GM18505 (cell line): Measurements from ENCODE around the gene SPEM3.
"Not testable (repeated sequence)": the region's sequence is repeated elsewhere in the genome, so short reads cannot be mapped to it uniquely, and the experiment has no call there.

Experiments
- ATAC-seq: cut with Tn5 transposase; IDR thresholded peaks from one replicate; pipeline ENCODE4 v1.9.1; 2021; ENCODE audit not compliant: unreplicated experiment
- POLR2A ChIP-seq: IDR thresholded peaks from 4 replicates; pipeline ENCODE4 v1.6.1; 2011; ENCODE audit warnings: borderline replicate concordance; ENCODE audit not compliant: insufficient read depth, insufficient read length; ENCODE audit errors: extremely low read depth

Gene SPEM3

DNA sequence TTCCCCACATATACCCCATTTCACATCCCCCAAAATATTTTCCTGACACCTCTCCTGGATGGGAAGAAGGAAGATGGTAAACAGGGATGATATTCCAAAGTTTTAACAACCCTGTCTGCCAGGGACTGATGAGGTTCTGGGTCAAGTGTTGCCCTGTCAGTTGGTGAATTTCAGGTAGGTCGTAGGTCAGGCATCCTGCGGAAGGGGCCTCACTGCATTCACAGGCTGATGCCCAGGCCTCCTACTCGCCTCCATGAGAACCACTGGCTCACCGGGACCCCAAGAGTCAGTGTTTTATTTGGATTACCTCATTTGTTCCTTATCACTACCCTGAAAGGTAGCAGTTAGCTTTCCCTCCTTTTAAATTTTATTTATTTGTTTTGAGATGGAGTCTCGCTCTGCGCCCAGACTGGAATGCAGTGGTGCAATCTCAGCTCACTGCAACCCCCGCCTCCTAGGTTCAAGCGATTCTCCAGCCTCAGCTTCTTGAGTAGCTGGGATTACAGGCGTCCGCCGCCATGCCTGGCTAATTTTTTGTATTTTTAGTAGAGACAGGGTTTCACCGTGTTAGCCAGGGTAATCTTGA is 40.2 kb downstream of the SPEM3 start:
- no peak for TF ChIP-seq POLR2A
- ATAC-seq = no peak

DNA sequence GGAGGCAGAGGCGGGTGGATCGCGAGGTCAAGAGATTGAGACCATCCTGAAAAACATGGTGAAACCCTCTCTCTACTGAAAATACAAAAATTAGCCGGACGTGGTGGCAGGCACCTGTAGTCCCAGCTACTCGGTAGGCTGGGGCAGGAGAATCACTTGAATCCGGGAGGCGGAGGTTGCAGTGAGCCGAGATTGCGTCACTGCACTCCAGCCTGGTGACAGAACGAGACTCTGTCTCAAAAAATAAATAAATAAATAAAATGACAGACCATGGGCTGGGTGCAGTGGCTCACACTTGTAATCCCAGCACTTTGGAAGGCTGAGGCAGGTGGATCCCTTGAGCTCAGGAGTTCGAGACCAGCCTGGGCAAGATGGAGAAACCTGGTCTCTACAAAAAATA is 41.2 kb downstream of the SPEM3 start:
- not testable (repeated sequence) for ATAC-seq

DNA sequence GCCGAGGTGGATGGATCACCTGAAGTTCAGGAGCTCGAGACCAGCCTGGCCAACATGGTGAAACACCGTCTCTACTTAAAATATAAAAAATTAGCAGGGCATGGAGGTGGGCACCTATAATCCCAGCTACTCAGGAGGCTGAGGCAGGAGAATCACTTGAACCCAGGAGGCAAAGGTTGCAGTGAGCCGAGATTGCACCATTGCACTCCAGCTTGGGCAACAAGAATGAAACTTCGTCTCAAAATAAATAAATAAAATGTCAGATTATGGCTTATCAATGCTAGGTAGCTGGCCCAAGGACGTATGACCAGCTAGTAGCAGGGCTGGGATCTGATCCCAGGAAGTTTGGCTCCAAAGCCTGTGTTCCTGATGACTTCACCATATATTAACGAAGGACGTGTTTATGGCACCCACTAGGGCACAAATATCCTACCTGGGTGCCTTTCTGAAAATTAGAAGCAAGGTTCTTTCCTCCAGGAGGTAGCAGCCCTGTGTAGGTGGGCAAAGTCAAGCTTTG is 41.9 kb downstream of the SPEM3 start:
- not testable (repeated sequence) for ATAC-seq

DNA sequence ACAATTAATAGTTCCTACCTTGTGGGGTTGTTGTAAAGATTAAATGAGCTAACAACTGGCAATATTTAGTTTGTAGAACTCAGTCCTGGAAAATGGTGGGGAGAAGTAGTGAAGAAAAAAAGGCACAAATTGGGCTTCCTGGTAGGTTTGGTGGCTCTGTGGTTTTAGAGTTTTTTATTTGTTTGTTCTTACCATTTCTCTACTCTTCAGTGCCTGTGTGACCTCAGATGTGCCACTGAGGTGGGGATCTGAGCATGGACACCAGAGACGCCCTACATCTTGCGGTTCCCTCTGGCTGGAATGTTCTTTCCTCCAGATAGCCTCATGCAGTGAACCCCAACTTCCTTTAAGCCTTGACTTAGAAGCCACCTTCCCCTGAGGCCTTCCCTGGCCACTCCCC is 43.1 kb downstream of the SPEM3 start:
- ATAC-seq = no peak
- TF ChIP-seq POLR2A = no peak

DNA sequence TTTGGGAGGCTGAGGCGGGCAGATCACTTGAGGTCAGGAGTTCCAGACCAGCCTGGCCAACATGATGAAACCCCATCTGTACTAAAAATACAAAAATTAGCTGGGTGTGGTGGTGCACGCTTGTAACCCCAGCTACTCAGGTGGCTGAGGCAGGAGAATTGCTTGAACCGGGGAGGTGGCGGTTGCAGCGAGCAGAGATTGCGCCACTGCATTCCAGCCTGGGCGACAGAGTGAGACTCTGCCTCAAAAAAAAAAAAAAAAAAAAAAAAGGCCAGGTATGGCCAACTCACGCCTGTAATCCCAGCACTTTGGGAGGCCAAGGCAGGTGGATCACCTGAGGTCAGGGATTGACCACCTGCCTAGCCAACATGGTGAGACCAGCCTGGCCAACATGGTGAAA is 46.1 kb downstream of the SPEM3 start:
- ATAC-seq = not testable (repeated sequence)

DNA sequence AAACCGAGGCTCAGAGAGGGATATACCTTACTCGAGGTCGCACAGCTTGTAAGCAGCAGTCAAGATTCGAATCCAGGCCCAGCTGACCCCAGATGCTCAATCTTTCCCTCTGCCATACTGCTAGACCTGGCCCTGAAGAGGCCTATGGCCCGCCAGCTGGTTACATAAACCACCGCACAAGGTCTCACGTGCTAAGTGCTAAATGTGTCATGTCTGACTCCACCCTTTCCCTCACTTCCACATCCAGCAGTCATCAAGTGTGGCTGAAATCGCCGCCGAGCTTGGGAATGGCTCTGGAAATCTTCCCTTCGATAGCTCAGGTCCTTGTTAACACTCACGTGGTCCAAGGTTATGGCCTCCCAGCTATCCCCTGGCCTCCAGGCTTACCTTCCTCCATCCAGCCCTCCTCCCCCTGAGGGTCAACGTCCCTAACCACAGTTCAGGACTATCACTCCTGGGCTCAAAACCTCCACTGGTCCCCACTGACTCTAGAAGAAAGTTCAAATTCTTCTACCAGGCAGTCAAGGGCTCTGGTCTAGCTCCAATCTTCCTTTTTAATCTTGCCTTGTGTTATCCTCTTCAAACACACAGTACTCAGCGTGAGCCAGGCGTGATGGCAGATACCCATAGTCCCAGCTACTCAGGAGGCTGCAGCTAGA is 47.2 kb downstream of the SPEM3 start:
- ATAC-seq = no peak
- no peak for TF ChIP-seq POLR2A

DNA sequence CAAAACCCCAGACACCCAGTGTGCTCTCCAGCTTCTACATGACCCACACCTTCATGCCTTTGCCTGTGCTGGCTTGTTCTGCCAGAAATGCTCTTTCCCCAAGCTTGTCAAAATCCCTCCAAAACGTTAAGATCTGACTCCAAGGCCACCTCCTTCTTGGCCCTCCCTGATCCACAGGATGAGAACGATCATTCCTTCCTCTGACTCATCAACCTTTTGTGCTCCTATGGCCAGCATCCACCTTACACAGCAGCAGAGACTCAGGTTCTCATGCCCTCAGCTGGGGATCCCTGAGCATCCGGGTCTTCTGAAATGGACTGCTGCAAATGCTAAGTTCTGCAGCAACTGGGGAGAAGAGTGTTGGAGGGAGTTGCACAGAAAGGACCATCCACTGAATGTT is 47.8 kb downstream of the SPEM3 start:
- no peak for ATAC-seq

DNA sequence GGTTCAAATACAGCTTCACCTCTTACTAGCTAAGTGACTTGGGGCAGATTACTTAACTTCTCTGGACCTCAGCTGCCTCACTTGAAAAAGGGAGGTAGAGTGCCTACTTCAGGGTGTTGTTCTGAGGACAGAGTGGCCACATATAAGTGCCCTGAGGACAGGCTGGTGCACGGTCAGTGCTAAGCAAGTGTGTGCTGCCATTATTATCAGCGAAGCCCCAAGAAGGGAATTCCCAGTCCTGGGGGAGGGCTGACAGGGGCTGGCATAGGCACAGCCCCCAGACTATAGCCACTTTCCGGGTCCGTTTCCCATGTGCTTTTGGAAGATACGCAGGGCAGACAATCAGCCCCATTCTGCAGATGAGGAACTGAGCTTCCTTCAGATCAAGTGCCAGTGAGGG is 48.3 kb downstream of the SPEM3 start:
- ATAC-seq = no peak

More for the DNA sequence above, 47.8 kb downstream of the SPEM3 start:
- no peak for TF ChIP-seq POLR2A

DNA sequence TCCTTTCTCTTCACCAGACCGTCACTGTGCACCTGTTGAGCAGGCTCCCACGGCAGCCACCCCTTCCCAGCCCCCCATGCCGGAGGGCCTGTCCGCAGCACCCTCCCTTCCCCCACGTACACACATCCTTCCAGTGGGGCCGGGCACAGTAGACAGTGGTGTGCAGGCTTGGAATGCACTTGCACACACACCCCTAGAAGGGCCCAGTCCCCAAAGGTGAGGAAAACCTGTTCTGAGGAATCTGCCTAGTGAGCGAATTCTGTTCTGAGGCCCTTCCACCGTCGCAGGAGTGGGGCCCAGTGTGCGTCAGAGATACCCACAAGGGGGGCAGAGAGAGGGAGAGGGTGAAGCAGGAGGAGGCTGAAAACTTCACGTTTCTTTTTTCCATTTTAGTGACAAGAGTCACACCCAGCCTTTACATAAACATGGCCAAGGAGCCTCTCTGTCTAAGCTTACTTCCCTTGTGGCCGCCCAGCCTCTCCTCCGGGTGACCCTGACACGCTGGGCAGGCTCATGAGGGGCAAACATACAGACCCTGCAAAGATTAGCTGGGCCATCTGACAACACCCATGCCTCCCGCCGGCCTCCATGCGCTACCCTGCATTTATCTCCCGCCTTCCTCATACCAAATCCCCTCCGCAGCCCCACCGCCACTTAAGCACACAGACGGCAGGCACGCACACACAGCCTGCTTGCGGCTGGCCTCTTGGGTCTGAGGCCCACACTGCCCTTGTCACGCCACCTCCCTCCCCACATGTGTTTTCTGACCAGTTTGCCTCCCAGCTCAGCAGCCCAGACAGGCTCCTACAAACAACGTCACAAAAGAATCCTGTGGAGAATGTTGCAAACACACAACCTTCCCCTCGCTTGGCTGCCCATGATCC is 49.0 kb downstream of the SPEM3 start:
- no peak for ATAC-seq
- no peak for TF ChIP-seq POLR2A

More for the DNA sequence above, 48.3 kb downstream of the SPEM3 start:
- TF ChIP-seq POLR2A = no peak

DNA sequence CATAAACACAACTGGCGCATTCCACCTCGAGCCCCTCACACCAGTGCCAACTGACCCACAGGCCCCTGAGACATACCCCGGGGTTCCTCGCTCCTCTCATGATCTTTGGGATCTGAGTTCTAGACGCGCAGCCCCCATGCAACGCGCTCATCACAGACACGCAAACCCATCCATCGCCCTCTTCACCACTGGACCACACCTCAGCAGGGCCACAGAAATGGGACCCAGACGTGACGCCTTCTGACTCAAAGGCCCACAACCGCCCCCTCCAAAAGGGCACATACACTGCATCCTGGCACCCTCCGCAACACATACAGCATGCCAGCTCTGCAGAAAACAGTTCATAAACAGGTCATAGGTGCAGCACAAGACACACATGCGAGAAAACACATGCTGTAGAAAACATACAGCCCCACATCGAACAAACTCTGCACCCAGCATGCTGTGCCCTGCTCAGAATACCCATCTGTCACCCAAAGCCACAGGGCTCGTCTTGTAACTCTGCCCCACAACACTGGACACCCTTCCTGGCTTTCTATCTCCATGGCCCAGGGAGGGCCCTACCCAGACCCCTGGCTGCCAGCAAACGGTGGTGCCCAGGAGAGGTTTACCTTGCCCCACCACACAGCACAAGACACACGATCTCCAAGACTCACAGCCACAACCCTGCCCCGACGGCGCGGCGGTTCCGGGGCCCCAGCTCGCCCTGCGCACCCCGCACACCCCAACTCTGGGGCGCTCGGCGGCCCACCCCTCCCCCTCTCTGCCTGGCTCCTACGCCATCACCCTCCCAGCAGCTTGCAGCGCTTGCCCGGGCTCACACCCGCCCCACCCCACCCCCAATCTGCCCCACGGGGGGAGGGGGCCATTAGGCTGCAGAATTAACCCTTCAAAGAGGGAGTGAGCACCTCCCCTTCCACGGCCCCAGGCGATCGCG is 49.9 kb downstream of the SPEM3 start:
- ATAC-seq = no peak

DNA sequence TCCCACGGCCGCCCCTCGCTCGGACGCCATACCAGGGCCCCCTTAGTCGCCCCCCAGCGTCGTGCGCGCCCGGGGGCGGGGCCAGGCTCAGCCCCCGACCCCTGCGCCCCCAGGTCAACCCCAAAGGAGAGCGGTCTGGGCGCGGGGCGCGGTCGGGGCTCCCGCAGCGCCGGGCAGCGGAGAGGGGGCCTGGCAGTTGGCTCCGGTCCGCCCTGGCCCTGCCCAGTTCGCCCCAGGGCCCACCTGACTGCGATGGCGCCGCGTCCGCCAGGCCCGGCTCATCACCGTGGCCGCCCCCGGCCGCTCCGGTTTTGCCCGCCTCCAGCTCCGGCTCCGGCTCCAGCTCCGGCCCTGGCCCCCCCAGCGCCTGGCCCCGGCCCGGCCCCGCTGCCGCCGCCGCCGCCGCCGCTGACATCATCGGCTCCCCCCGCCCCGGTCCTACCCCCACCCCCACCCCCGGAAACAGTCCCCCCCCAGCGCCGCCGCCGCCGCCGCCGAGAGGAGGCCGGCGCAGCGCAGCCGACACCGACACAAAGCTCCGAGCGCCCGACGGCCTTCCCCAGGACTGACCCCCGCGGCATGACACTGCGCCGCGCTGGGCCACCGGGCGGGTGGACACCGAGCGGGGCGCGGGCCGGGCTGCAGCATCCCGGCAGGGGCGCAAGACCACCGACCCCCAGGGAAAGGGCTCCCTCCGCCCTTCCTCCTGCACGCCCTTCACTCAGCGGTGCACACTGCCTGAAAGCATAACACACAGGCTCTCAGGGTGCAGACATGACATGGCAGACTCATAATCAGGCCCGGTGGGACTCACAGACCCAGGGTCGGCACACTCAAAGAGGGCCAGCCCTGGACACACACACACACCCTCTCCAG is 50.8 kb downstream of the SPEM3 start, which contains the start of gene ZBTB4:
TSS of gene ZBTB4 (minus strand) at position 419 of the 876 bp plus-strand sequence. CDS start 12,830 bp downstream, outside the sequence.
- peak; percentile 49 for TF ChIP-seq POLR2A
- no peak for ATAC-seq

More for the DNA sequence above, 49.9 kb downstream of the SPEM3 start:
- TF ChIP-seq POLR2A = no peak

DNA sequence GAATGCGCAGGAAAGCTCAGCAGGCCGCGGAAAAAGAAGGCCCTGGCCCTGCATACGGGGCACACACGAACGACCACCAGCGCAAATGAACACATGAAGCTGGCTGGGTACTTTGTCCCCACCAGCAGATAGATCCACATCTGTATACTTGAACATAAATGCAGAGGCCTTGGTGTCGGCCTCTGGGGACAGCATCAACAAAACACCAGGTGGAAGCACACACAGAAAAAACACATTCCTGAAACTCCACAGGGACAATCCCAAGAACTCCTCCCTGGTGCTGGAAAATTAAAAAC is 51.4 kb downstream of the SPEM3 start:
- ATAC-seq = no peak
- no peak for TF ChIP-seq POLR2A

DNA sequence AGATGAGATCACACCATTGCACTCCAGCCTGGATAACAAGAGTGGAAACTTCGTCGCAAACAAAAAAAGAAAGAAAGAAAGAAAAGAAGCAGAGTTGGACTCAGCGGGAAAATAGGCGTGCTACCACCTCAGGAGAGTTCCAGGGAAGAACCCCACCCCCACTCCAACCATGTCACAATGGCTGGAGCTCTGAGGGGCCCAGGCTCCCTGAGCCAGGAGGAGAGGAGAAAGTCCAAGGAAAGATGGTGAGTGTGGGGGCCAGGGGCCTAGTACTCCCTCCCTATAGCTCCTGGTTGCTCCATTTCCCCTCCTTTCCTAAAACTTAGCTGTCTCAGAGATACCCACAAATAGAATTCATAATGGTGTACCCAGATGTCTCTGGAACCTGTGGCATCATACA is 52.6 kb downstream of the SPEM3 start, which contains the start of gene SLC35G6:
TSS of gene SLC35G6 (plus strand) at position 172 of the 400 bp plus-strand sequence. CDS start at position 243, 71 bp downstream.
- ATAC-seq = not testable (repeated sequence)

DNA sequence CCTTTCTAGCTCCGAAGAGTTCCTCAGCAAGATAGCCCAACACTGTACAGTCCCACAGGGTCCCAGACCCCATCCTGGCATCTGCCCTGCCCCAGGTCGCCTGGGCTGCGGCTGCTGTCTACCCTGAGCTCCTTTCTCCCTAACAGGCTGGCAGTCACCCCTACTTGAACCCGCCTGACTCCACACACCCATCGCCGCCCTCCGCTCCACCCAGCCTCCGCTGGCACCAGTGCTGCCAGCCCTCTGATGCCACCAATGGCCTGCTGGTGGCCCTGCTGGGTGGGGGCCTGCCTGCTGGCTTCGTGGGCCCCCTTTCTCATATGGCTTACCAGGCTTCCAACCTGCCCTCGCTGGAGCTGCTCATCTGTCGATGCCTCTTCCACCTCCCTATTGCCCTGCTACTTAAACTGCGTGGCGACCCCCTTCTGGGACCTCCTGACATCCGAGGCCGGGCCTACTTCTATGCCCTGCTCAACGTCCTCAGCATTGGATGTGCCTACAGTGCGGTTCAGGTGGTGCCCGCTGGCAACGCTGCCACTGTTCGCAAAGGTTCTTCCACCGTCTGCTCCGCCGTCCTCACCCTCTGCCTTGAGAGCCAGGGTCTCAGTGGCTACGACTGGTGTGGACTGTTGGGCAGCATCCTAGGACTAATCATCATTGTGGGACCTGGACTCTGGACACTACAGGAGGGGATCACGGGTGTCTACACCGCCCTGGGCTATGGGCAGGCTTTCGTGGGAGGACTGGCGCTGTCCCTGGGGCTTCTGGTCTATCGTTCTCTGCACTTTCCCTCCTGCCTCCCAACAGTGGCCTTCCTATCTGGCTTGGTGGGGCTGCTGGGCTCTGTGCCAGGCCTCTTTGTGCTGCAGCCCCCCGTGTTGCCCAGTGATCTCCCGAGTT is 53.4 kb downstream of the SPEM3 start:
- not testable (repeated sequence) for ATAC-seq
